Mesothelial cell of epicardium (in vitro differentiated cells): ENCODE data around the gene NTM. TPM values are rescaled to one million over a fixed set of nuclear protein-coding genes. Genes with fewer than 3 reads are reported as not detected.

Experiments used
- DNase-seq, 2 experiments: peaks; one replicate each; pipeline ENCODE4 v3.0.0; 2021; ENCODE audit warnings: low spot score in 2 of 2; ENCODE audit not compliant: unreplicated experiment in 2 of 2
- H3K27ac Mint-ChIP-seq: 2 replicates; pipeline ENCODE4 v1.8.0; 2021; ENCODE audit warnings: mixed read lengths
- H3K27me3 Mint-ChIP-seq: 2 replicates; pipeline ENCODE4 v1.8.0; 2021; ENCODE audit warnings: low read depth, mixed read lengths
- H3K36me3 Mint-ChIP-seq: 2 replicates; pipeline ENCODE4 v1.8.0; 2021; ENCODE audit warnings: mixed read lengths
- H3K4me1 Mint-ChIP-seq: 2 replicates; pipeline ENCODE4 v1.8.0; 2021; ENCODE audit warnings: mixed read lengths
- H3K4me3 Mint-ChIP-seq: 2 replicates; pipeline ENCODE4 v1.8.0; 2021; ENCODE audit warnings: mild to moderate bottlenecking, moderate library complexity, mixed read lengths
- H3K9me3 Mint-ChIP-seq: 2 replicates; pipeline ENCODE4 v1.8.0; 2021; ENCODE audit warnings: mixed read lengths
- CTCF ChIP-seq: fragments of 200-600 bp; sonication (generic); IDR thresholded peaks from one replicate; pipeline ENCODE4 v1.5.0; 2021; ENCODE audit warnings: antibody characterized with exemption; ENCODE audit not compliant: unreplicated experiment
- total RNA-seq: library from RNA; stranded (reverse); gene quantifications from 3 replicates; pipeline ENCODE4 v1.2.1, GENCODE V29; 2021

The NTM gene
- total RNA-seq, 1 donor from 2014 or later, result 3.9 TPM

DNA sequence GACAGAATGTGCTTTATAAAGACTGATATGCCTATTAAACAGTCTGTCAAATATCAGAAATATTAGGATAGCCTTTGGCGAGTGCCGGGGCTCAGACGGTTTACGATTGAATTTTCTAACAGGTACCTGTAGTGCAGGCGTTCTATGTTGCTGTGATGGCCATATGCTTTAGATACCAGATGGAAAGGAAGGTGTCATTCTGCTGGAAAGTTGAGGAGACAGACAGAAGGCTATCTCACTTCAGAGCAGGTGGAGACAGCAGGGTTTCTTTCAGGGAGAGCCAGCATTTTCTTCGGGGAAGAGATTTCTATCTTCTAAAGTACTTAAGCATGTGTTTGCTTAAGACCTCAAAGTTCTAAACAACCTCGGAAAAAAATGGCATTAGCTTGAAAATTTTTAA is 415.4 kb downstream of the NTM start:
- no peak overlapping the region for H3K4me3 Mint-ChIP-seq
- H3K4me1 Mint-ChIP-seq, result no peaks in the 10 kb centered on the region
- peaks cover 4% of the 10 kb centered on the region for H3K9me3 Mint-ChIP-seq
- TF ChIP-seq CTCF, result no peak
- DNase-seq, result no peak
- no peaks in the 10 kb centered on the region for H3K36me3 Mint-ChIP-seq
- no peak overlapping the region for H3K27ac Mint-ChIP-seq
- peaks cover 63% of the 10 kb centered on the region for H3K27me3 Mint-ChIP-seq

DNA sequence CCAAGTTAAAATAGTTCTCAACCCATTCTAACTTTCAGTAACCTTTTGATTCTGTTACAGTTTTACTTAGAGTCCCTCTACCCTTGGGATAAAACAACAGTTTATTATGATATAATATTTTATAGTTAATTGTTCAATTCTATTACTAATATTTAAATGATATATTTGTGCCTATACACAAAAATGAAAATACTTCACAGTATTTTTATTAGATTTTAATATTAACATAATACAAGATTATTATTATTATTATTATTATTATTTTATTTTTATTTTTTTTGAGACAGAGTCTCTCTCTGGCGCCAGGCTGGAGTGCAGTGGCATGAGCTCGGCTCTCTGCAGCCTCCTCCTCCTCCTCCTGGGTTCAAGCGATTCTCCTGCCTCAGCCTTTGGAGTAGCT is 416.7 kb downstream of the NTM start:
- DNase-seq, result no peak
- Mint-ChIP-seq H3K36me3 (no peaks in the 10 kb centered on the region), H3K27ac (no peak overlapping the region), H3K4me3 (no peak overlapping the region), H3K27me3 (peaks cover 66% of the 10 kb centered on the region), H3K4me1 (no peaks in the 10 kb centered on the region), H3K9me3 (no peaks in the 10 kb centered on the region)
- TF ChIP-seq CTCF, result no peak

GRCh38 chr11:131790586-131790985 is 420.2 kb downstream of the NTM start:
- Mint-ChIP-seq H3K27me3 (peaks cover 72% of the 10 kb centered on the region), H3K36me3 (no peaks in the 10 kb centered on the region), H3K4me1 (no peaks in the 10 kb centered on the region), H3K4me3 (no peak overlapping the region), H3K9me3 (no peaks in the 10 kb centered on the region), H3K27ac (no peak overlapping the region)
- no peak for DNase-seq
- TF ChIP-seq CTCF, result no peak

DNA sequence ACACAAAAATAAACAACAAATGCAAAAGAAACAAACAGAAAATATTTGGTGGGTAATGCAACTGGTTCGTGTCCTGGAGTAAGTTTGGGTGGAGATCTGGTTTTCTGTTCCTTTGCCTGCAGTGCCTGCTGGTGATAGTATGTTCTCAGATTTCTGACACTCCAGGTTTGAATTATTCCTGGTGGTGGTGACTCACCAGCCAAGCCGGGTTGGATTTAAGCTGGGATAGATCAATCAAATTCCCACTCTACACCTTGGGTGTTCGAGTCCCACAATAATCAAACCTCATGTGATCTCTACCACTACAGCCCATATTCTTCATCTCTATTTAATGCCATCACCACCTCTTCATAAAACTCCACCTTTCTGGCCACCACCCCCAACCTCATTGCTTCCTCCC is 421.8 kb downstream of the NTM start:
- no peak for TF ChIP-seq CTCF
- no peak overlapping the region for H3K4me3 Mint-ChIP-seq
- no peak overlapping the region for H3K27ac Mint-ChIP-seq
- no peaks in the 10 kb centered on the region for H3K36me3 Mint-ChIP-seq
- no peak for DNase-seq
- peaks cover 79% of the 10 kb centered on the region for H3K27me3 Mint-ChIP-seq
- H3K4me1 Mint-ChIP-seq, result no peaks in the 10 kb centered on the region
- H3K9me3 Mint-ChIP-seq, result no peaks in the 10 kb centered on the region

DNA sequence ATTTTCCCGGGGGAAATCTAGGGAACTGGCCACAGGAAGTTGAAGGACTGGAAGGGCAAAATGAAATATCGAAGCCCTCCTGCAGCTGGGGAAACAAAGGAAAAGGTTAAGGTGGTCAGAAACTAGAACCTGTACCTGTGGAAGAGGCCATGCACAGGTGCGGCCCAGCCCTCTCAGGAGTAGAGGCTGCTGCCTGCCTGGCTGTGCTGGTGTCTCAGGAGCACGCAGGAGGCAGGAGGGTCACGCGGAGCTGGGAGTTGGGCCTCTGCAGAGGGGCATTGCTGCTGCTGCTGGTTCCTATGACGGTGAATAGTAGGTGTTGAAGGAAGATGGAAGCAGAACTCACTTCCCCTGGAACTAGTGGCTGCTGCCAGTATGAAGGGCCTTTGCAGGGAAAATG is 425.7 kb downstream of the NTM start:
- no peaks in the 10 kb centered on the region for H3K4me1 Mint-ChIP-seq
- H3K4me3 Mint-ChIP-seq, result no peak overlapping the region
- peaks cover 85% of the 10 kb centered on the region for H3K27me3 Mint-ChIP-seq
- H3K27ac Mint-ChIP-seq, result no peak overlapping the region
- no peaks in the 10 kb centered on the region for H3K9me3 Mint-ChIP-seq
- DNase-seq, result no peak
- H3K36me3 Mint-ChIP-seq, result no peaks in the 10 kb centered on the region
- TF ChIP-seq CTCF, result no peak

DNA sequence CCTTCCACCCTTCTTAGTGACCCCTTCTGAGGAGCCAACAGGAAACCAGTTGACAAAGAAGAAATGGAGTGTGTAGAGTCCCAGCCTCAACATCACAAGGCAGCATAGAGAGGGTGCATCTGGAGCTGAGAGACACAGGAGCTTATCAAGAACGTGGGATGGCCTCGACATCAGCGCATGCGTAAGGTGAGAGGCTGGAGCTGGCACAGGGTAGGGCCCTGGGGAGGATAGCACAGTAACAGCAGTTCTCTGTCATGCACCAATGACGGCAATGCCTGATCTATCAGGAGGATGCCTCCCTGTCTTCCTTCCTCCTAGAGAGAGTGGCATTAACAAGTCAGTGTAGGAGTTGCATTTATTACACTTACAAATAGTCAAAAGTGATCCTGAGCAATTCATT is 426.1 kb downstream of the NTM start:
- Mint-ChIP-seq H3K4me1 (no peaks in the 10 kb centered on the region), H3K27ac (no peak overlapping the region), H3K4me3 (no peak overlapping the region), H3K9me3 (no peaks in the 10 kb centered on the region), H3K36me3 (no peaks in the 10 kb centered on the region), H3K27me3 (peaks cover 82% of the 10 kb centered on the region)
- no peak for TF ChIP-seq CTCF
- no peak for DNase-seq
